Measurements from ENCODE around the gene ANAPC7.

Gene ANAPC7

DNA sequence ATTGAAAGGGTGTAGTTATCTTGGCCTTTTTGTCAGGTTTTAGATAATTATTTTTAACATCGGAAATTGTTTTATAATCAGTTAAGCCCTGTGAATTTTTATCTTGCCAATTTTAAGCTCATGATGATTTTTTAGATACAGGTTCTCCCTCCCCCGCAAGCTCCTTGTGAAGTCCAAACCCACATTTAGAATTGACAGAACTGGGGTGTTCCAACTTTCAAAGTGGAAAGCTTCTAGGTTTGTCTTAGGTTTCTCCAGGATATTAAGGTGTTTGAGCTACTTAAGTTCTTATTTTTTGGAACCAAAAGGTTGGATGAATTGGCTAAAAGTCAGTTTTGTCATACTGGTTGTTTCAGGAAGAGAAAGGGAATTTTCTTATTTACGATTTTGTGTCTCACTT is 73.4 kb downstream of the ANAPC7 start:
- Histone ChIP-seq H3K9ac (ENCODE audit: low read length in 5 of 5) (no peak overlapping the region), H3K27me3 (ENCODE audit: control insufficient read depth in 5 of 5, insufficient read depth in 4 of 5, low read length in 5 of 5) (no peaks in the 10 kb centered on the region), H3K27ac (ENCODE audit: low read depth, low read length) (no peak overlapping the region), H3K36me3 (ENCODE audit: control insufficient read depth in 5 of 5, insufficient read depth in 5 of 5, low read length in 5 of 5) (peaks cover 33 to 76% (median 63%) of the 10 kb centered on the region in 5 donors), H3K9me3 (ENCODE audit: control insufficient read depth in 5 of 5, low read length in 5 of 5) (no peaks in the 10 kb centered on the region), H3K4me3 (ENCODE audit: low read depth in 1 of 5, low read length in 5 of 5) (no peak overlapping the region), H3K4me1 (ENCODE audit: control insufficient read depth in 5 of 5, insufficient read depth in 5 of 5, low read length in 5 of 5) (no peaks in the 10 kb centered on the region)

DNA sequence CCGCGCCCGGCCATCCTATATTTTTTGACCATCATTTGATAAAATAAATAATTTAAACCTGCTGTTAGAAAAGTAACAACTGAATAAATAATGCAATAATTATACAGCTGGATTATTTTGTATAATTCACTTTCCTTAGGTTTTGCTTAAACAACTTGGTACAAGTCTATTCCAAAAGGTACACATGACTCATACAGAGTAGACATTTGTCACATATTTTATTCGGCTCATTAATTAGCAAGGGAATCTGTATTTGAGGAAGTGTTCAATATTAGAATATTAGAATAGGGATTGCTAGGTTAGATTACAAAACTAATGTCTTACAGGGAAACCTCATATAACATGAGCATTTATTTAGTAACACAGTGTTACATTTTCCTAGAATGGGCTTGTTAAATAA is 73.8 kb downstream of the ANAPC7 start:
- Histone ChIP-seq H3K9ac (ENCODE audit: low read length in 5 of 5) (no peak overlapping the region), H3K4me3 (ENCODE audit: low read depth in 1 of 5, low read length in 5 of 5) (no peak overlapping the region), H3K27me3 (ENCODE audit: control insufficient read depth in 5 of 5, insufficient read depth in 4 of 5, low read length in 5 of 5) (no peaks in the 10 kb centered on the region), H3K9me3 (ENCODE audit: control insufficient read depth in 5 of 5, low read length in 5 of 5) (no peaks in the 10 kb centered on the region), H3K36me3 (ENCODE audit: control insufficient read depth in 5 of 5, insufficient read depth in 5 of 5, low read length in 5 of 5) (peaks cover 33 to 72% (median 58%) of the 10 kb centered on the region in 5 donors), H3K4me1 (ENCODE audit: control insufficient read depth in 5 of 5, insufficient read depth in 5 of 5, low read length in 5 of 5) (no peaks in the 10 kb centered on the region), H3K27ac (ENCODE audit: low read depth, low read length) (no peak overlapping the region)

All from subcutaneous abdominal adipose tissue (tissue), 5 donors.